Spleen (tissue), 11 donors: ENCODE data around the gene STX4. TPM values are rescaled to one million over a fixed set of nuclear protein-coding genes. Genes with fewer than 3 reads are reported as not detected.
"Not testable (repeated sequence)": the region's sequence is repeated elsewhere in the genome, so short reads cannot be mapped to it uniquely, and the experiment has no call there.

ENCODE experiments used
- DNase-seq: peaks from one replicate; pipeline ENCODE4 v3.0.0-alpha.2; 2020
- H3K27ac ChIP-seq, 8 donors: fragments of 200-600 bp; sonication (generic) in 7 of 8; 1 replicate in 4 of 8; 2 replicates in 4 of 8; pipeline versions ENCODE4 v1.5.0 to v1.8.0; 2016 to 2021; ENCODE audit warnings: inconsistent platforms in 4 of 8, mild to moderate bottlenecking in 4 of 8, moderate library complexity in 1 of 8
- H3K27me3 ChIP-seq, 7 donors: fragments of 200-600 bp; sonication (generic) in 6 of 7; replicated peaks in 1 of 7; 1 replicate in 4 of 7; 2 replicates in 3 of 7; pipeline versions ENCODE4 v1.5.0 to v1.8.0; 2016 to 2021; ENCODE audit warnings: inconsistent platforms in 3 of 7, mild to moderate bottlenecking in 1 of 7
- H3K36me3 ChIP-seq, 6 donors: fragments of 200-600 bp; sonication (generic) in 5 of 6; 1 replicate in 4 of 6; 2 replicates in 2 of 6; pipeline versions ENCODE4 v1.5.0 to v1.8.0; 2016 to 2021; ENCODE audit warnings: inconsistent platforms in 2 of 6
- H3K4me1 ChIP-seq, 6 donors: fragments of 200-600 bp; sonication (generic) in 5 of 6; 1 replicate in 3 of 6; 2 replicates in 3 of 6; pipeline versions ENCODE4 v1.5.0 to v1.8.0; 2016 to 2021; ENCODE audit warnings: inconsistent platforms in 3 of 6
- H3K4me3 ChIP-seq, 8 donors: fragments of 200-600 bp; sonication (generic) in 7 of 8; 1 replicate in 4 of 8; 2 replicates in 4 of 8; pipeline versions ENCODE4 v1.5.0 to v1.8.0; 2016 to 2021; ENCODE audit warnings: inconsistent platforms in 4 of 8, mild to moderate bottlenecking in 4 of 8, moderate library complexity in 2 of 8
- H3K9me3 ChIP-seq, 8 donors: fragments of 200-600 bp; sonication (generic) in 7 of 8; 1 replicate in 4 of 8; 2 replicates in 4 of 8; pipeline versions ENCODE4 v1.5.0 to v1.8.0; 2016 to 2021; ENCODE audit warnings: inconsistent platforms in 4 of 8
- POLR2A ChIP-seq, 3 donors: fragments of 450-650 bp; IDR thresholded peaks; one replicate each; pipeline ENCODE4 v1.5.1; 2017; ENCODE audit warnings: antibody characterized with exemption in 3 of 3, mild to moderate bottlenecking in 1 of 3
- POLR2AphosphoS5 ChIP-seq, 3 donors: sonication (generic); formaldehyde crosslinking; IDR thresholded peaks; one replicate each; pipeline ENCODE4 v1.5.1; 2017; ENCODE audit warnings: antibody characterized with exemption in 3 of 3
- WGBS, 5 donors: extraction: QIAGEN DNeasy Blood & Tissue Kit in 3 of 5; methylation state at CpG; one replicate each; pipeline versions ENCODE4 v1.1.5 to v1.1.7; 2013 to 2018; 5-methylcytosine and 5-hydroxymethylcytosine counted together
- intact Hi-C: fragments of 100-400 bp; cut with DNase I; formaldehyde crosslinking; loops from one replicate; pipeline ENCODE4 v1.15.0; 2023; ENCODE audit warnings: low total_unique reads
- polyA plus RNA-seq, 3 donors: library from polyadenylated mRNA; stranded (reverse); fragments of 200-250 nt; gene quantifications; one replicate each; pipeline ENCODE4 v1.2.1, GENCODE V29; 2013
- total RNA-seq, 7 donors: library from RNA; depleted of rRNA in 3 of 7; stranded (reverse); fragments of >200 nt in 3 of 7; fragmentation: NEBNext Ultra II Directional in 4 of 7; extraction: Animal tissue kit (Norgen Biotek cat#: 25700) in 4 of 7; gene quantifications; one replicate each; pipeline versions ENCODE4 v1.1.0 to v1.2.1, GENCODE V29; 2016 to 2021
- TF ChIP-seq, protein P1 (sequence below), 11 experiments: fragments of 200-600 bp in 7 of 11; fragments of 450-650 bp in 4 of 11; sonication (generic) in 4 of 11; IDR thresholded peaks in 8 of 11; conservative IDR thresholded peaks in 3 of 11; 1 replicate in 7 of 11; 2 replicates in 4 of 11; pipeline versions ENCODE4 v1.4.0 to v1.8.0; 2016 to 2021; ENCODE audit warnings: antibody characterized with exemption in 11 of 11, inconsistent platforms in 4 of 11, mild to moderate bottlenecking in 1 of 11
- donor health status: healthy with polysubstance abuse.
- donor health status: DM: no; HTN: no; CAD: no; lungs with moderate emphysema.
- donor health status: DM: no; HTN: no; CAD: no.
- donor health status: Bipolar disorder and iron deficiency.
- donor health status: healthy.
- donor health status: DM: no; HTN: no; CAD: no.
- donor health status: DM: yes; HTN: yes; CAD: no.

Gene STX4
- total and polyA plus RNA-seq, 10 donors = 54.0 to 135 (median 86.9) TPM

GRCh38 chr16:31016018-31016417, 17.3 kb upstream of the STX4 start:
- Histone ChIP-seq H3K36me3 (no peaks in the 10 kb centered on the region), H3K4me1 (peaks cover 0 to 8% (median under 1%) of the 10 kb centered on the region in 6 donors), H3K9me3 (no peaks in the 10 kb centered on the region), H3K27ac (peak overlapping the region in 3 of 8 donors; percentile 27 to 43 (median 40)), H3K4me3 (no peak overlapping the region), H3K27me3 (peaks cover 0 to 23% (median 8%) of the 10 kb centered on the region in 7 donors)
- intact Hi-C loops = no loop called here
- DNase-seq = no peak
- TF ChIP-seq POLR2AphosphoS5 (IDR thresholded peaks at IDR 0.05) (no peak), POLR2A (IDR thresholded peaks at IDR 0.05) (no peak)
- TF ChIP-seq, protein P1, sequence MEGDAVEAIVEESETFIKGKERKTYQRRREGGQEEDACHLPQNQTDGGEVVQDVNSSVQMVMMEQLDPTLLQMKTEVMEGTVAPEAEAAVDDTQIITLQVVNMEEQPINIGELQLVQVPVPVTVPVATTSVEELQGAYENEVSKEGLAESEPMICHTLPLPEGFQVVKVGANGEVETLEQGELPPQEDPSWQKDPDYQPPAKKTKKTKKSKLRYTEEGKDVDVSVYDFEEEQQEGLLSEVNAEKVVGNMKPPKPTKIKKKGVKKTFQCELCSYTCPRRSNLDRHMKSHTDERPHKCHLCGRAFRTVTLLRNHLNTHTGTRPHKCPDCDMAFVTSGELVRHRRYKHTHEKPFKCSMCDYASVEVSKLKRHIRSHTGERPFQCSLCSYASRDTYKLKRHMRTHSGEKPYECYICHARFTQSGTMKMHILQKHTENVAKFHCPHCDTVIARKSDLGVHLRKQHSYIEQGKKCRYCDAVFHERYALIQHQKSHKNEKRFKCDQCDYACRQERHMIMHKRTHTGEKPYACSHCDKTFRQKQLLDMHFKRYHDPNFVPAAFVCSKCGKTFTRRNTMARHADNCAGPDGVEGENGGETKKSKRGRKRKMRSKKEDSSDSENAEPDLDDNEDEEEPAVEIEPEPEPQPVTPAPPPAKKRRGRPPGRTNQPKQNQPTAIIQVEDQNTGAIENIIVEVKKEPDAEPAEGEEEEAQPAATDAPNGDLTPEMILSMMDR (IDR thresholded peaks at IDR 0.05 in 8 of 11, conservative IDR thresholded peaks at IDR 0.05 in 3 of 11) = no peak
- 62 to 76% (median 73%) methylated on average over 6 of the region's 6 CpGs for WGBS, 5 donors

- H3K36me3 ChIP-seq, intact Hi-C loops, H3K27me3 ChIP-seq, H3K4me3 ChIP-seq, DNase-seq, H3K9me3 ChIP-seq, H3K27ac ChIP-seq: not testable (repeated sequence)
- WGBS, 5 donors = 92 to 99% (median 93%) methylated on average over 10 of the region's 10 CpGs
- H3K4me1 ChIP-seq = peaks cover 0 to 10% (median 0%) of the 10 kb centered on the region in 6 donors
Measured at GRCh38 chr16:31017756-31018155, 15.6 kb upstream of the STX4 start.

GRCh38 chr16:31020536-31020935, 12.8 kb upstream of the STX4 start:
- DNase-seq = no peak
- TF ChIP-seq, protein P1 (IDR thresholded peaks at IDR 0.05 in 8 of 11, conservative IDR thresholded peaks at IDR 0.05 in 3 of 11) = no peak
- TF ChIP-seq POLR2AphosphoS5 (IDR thresholded peaks at IDR 0.05) = no peak
- TF ChIP-seq POLR2A (IDR thresholded peaks at IDR 0.05) = no peak
- WGBS, 5 donors = 88 to 93% (median 92%) methylated on average over 3 of the region's 3 CpGs
- Histone ChIP-seq H3K36me3 (no peaks in the 10 kb centered on the region), H3K27ac (no peak overlapping the region), H3K4me3 (no peak overlapping the region), H3K9me3 (no peaks in the 10 kb centered on the region), H3K4me1 (peaks cover 0 to 26% (median 12%) of the 10 kb centered on the region in 6 donors), H3K27me3 (peaks cover 0 to under 1% (median 0%) of the 10 kb centered on the region in 7 donors)
- intact Hi-C loops = no loop called here

DNA sequence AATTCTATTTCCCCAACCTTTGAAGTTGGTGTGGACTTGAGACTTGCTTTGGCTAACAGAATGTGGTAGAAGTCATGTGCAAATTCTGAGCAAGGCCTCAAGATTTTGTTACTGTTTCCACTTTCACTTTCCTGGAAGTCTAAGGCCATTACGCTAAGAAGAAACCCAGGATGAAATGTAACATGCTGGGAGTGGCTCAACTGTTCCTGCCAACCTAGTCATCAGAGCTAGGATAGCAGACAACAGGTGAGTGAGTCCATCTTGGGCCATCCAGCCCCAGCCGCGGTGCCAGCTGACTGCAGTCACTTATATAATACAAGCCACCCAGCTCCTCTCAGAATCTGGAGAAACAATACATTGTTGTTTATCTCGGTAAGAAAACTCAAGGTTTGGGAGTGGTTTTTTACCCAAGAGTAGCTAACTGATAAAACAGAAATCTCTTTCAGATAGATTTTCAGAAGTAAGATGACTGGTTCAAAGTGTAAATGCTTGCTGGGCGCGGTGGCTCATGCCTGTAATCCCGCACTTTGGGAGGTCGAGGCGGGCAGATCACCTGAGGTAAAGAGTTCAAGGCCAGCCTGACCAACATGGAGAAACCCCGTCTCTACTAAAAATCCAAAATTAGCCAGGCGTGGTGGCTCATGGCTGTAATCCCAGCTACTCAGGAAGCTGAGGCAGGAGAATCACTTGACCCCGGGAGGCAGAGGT, 10.7 kb upstream of the STX4 start:
- TF ChIP-seq POLR2AphosphoS5 (IDR thresholded peaks at IDR 0.05) = peak in 2 of 3 donors; percentile 30 to 47
- TF ChIP-seq, protein P1 (IDR thresholded peaks at IDR 0.05 in 8 of 11, conservative IDR thresholded peaks at IDR 0.05 in 3 of 11) = no peak
- Histone ChIP-seq H3K9me3 (no peaks in the 10 kb centered on the region), H3K4me1 (peaks cover 0 to 27% (median 16%) of the 10 kb centered on the region in 6 donors), H3K27ac (peak overlapping the region; percentile 15 to 83 (median 62)), H3K27me3 (no peaks in the 10 kb centered on the region), H3K36me3 (no peaks in the 10 kb centered on the region), H3K4me3 (no peak overlapping the region)
- 63 to 83% (median 78%) methylated on average over 12 of the region's 12 CpGs for WGBS, 5 donors
- intact Hi-C loops = no loop called here
- DNase-seq = no peak
